ENCODE measurements around the gene ABHD4. TPM values are rescaled to one million over a fixed set of nuclear protein-coding genes. Genes with fewer than 3 reads are reported as not detected.

ABHD4 gene, protein sequence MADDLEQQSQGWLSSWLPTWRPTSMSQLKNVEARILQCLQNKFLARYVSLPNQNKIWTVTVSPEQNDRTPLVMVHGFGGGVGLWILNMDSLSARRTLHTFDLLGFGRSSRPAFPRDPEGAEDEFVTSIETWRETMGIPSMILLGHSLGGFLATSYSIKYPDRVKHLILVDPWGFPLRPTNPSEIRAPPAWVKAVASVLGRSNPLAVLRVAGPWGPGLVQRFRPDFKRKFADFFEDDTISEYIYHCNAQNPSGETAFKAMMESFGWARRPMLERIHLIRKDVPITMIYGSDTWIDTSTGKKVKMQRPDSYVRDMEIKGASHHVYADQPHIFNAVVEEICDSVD
- 51.3 to 54.2 TPM (median 53.2 TPM) in 5 replicates for total RNA-seq (2022; extraction: Qiagen RNA extraction; ENCODE audit: low read depth)

DNA sequence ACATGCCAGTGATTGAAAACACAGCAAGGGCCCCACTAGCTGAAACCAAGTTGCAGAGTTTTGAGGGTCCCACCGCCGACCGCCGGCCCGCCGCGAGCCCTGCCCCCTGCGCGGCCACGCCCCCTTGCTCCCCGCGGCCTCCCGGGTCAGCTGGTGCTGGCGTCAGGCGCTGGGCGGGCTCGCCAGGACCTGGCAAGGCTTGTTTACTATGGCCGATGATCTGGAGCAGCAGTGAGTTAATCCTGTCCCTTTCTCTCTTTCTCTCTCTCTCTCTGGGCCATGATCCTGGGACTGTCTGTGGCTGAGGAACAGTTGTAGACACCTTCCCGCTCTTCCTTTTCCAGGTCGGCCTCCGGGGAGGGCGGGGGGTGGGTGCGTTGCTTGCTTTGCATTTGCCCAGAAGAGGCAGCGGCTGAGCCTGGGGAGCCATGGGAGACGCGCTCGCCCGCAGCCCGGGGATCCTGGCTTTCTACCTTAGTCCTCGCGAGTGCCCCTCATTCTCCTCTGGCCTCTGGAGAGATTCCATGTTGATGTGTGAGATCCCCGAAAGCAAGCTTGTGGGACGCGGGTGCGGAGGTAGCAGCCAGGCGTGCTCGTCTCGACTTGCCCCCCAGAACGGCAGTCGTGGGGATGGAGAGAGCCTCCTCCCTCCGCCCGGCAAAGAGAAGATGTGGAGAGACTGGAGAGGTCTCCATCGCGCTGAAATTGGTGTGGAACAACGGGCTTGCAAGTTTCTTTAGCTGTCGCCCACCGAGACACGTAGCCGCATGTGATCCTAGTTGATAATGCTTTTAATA is at the start of gene ABHD4:
TSS of gene ABHD4 (plus strand) at position 202 of the 797 bp plus-strand sequence. CDS start at position 209, 7 bp downstream.

DNA sequence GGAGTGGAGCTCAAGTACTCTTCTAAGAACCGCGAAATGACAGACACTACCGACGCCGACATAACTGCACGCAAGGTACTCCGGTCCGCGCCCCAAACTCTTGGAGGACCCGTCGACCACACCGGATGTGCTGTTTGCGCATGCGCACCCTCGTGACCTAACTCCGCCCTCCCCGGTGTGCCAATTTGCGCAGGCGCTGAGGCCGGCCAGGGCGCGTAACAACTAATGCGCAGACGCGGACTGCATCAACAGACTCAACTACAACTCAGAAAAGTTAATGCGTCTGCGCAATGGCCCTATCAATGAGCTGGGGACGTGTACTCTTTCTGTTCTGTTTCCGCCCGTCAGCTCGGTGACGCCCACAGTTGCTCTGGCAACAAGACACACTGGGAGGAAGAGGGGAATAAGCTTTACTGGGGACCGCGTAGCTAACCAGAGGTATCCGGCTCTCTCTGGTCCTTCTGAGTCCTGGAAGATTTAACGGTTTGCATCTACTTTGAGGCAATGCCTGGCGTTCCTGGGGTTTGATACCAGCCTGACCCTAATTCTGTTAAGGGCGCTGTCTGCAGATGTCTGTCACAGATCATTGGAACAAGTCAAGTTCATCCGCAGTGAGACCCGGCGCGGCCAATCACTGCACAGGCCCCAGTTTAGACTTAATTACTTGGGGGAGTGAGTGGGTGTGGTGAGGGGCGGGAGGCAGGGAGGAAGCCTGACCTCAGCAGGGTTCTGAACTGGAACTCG is 8.8 kb upstream of the ABHD4 start, which contains the start of gene DAD1:
TSS of gene DAD1 (minus strand) at position 129 of the 744 bp plus-strand sequence. CDS start at position 62, 67 bp downstream.

DNA sequence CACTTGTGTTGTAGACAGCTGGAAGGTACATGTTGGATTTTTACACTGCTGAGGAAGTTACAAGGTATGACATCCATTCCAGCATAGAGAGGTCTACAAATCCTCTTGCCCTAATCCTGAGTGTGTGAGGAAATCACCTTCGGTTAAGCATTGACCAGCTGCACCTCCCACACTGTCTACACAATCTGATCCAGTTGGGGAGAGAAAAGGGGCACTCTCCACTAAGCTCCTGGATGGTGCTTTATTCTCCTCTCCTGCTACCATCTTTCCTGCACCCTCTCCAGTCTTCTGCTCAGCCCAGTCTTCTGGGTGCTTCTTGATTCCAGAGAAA is 46.2 kb downstream of the ABHD4 start, which contains the start of gene OR6J1:
TSS of gene OR6J1 (minus strand) at position 48 of the 331 bp plus-strand sequence. CDS start 9,541 bp downstream, outside the sequence.

Other genes with a start within 250 kb of the ABHD4 start
- 284 to 364 TPM (median 345 TPM) in 5 replicates for gene DAD1, start 9.1 kb upstream of the ABHD4 start, total RNA-seq (2022; extraction: Qiagen RNA extraction; ENCODE audit: low read depth)
- gene OR6J1, start 46.1 kb downstream of the ABHD4 start, total RNA-seq (2022; extraction: Qiagen RNA extraction; ENCODE audit: low read depth): not detected in 5 replicates
- 147 to 168 TPM (median 162 TPM) in 5 replicates for gene OXA1L, start 168.4 kb downstream of the ABHD4 start, total RNA-seq (2022; extraction: Qiagen RNA extraction; ENCODE audit: low read depth)
- 10.1 to 16.0 TPM (median 14.5 TPM) in 5 replicates for gene SLC7A7, start 217.1 kb downstream of the ABHD4 start, total RNA-seq (2022; extraction: Qiagen RNA extraction; ENCODE audit: low read depth)
- 149 to 241 TPM (median 211 TPM) in 5 replicates for gene MRPL52, start 231.6 kb downstream of the ABHD4 start, total RNA-seq (2022; extraction: Qiagen RNA extraction; ENCODE audit: low read depth)
- 0.37 to 0.94 TPM (median 0.74 TPM) in 5 replicates for gene MMP14, start 238.3 kb downstream of the ABHD4 start, total RNA-seq (2022; extraction: Qiagen RNA extraction; ENCODE audit: low read depth)